GM19397 (cell line): ENCODE results near the gene GHDC.

Source experiments
- ATAC-seq: cut with Tn5 transposase; IDR thresholded peaks from one replicate; pipeline ENCODE4 v1.9.1; 2021; ENCODE audit warnings: mild to moderate bottlenecking, moderate library complexity; ENCODE audit not compliant: unreplicated experiment

Gene GHDC

DNA sequence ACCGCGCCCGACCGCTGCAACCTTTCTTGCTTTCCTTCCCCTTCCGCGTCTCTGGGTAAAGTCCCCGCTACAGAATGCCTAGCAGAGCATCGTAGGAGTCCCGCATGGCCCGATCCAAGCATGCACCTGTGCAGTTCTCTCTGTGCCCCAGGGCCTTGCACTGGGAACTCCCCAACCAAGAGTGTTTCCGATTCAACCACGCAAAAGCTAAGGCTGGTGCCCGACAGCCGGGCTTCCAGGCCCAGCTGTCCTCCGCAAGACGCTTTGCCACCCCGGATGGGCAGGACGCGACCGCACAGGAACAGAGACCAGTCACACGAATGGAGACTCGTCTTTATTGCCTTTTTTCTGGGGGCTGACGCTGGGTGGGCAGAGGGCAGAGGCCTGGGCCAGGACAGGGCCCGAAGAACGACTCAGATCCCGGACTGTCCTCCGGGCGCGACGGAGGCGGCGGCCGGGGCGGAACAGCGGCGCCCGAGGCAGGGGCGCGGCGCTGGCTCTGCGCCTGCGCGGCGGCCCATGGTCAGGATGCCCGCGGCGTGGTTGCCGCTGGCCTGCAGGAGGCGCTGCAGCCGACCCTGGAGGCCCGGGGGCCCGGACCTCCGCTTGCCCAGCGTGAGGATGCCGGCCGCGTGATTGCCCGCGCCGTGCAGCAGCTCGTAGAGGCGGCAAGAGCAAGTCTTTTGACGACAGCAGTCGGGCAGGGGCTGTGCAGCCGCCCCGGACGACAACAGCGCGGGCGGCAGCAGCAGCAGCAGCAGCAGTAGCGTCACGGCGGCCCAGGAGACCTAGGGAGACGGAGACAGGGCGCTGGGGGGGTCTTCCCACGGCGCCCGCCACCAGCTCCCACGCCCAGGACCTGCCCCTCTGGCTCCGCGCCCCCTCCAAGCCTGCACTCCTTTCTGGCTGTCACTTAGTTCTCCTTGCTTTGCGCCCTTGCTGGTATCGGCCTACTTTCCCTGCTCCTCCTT, 10.3 kb downstream of the GHDC start:
- peak; percentile 67 for ATAC-seq

DNA sequence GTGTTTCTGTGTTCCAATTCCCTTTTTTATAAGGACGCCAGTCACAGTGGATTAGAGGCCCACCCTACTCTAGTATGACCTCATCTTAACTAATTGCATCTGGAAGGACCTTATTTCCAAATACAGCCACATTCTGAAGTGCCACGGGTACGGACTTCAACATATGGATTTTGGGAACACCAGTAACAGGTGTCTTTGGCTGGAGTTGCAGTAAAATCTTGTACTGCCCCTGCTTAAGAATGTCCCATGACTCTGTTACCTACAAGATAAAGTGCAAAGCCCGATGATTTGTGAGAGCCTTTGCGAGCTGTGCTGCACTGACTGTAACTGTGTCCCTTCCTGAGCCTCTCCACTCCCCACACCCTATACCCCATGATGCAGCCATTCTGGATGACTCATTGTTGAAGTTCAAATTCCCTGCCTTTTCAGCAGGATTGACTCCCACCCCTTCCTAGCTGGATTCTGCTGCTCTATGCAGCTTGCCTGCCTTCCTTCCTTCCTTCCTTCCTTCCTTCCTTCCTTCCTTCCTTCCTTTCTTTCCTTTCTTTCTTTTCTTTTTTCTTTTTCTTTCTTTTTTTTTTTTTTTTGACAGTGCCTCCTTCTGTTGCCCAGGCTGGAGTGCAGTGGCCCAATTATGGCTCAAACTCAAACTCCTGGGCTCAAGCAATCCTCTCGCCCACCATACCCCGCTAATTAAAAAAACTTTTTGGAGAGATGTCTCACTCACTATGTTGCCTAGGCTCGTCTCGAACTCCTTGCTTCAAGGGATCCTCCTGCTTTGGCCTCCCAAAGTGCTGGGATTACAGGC, 11.2 kb downstream of the GHDC start:
- ATAC-seq = no peak

DNA sequence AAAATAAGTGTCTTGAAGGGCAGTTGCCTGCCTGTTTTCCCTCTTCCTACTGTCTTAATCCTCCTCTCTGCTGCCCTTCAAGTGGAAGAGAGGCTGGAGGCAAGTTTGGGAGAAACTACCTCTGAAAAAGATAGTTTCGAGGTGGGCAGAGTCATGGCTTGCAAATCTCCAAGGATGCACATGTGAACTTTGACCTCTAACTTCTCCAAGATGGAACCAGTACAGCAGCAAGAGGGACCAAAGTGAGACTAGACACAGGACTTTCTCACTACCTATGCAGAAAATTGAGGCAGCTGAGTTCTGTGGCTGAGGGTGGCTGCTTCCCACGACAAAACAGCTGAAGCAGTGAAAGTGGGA, 12.5 kb downstream of the GHDC start:
- ATAC-seq = no peak

DNA sequence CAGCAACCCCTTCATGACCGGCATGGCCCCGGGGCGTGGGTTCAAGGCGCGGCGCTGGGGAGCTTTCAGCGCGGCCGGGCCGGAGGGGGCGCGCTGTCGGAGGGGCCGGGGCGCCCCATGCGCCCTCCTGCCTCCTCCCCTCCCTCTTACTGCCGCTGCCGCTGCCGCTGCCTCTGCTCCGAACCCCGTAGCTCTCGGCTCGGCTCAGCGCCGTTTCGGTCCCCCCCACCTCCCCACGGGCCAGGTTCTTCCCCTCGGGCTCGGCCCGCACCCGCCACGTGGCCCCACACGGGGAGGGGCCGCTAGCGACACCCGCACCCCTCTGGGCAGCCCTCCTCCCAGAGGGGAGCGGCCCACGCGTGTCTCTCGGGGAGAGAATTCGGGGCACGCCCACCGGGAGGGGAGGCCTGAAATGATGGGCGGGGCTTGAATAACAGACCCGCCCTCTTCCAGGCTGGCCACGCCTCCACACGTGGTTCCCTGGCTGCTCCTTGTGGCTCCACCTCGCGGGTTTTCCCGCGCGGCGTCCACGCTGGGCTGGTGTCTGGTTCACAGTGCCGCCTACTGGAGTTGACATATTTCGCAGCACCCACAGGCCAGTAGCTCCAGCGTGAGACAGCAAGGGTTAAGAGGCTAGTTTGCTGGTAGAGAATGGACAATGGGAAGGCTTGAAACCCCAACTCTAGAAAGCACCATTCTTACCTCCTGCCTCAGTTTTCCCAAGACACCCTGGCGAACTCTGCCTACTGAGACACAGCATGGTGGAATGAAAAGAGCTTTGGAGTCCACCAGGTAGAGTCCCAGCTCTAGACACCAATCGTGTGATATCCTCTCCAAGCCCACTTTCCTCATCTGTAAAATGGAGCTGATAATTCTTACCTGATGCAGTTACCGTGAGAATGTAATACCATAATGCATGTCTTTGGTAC, 13.1 kb downstream of the GHDC start, which contains the start of gene KCNH4:
Gene KCNH4 (minus strand): TSS at position 221 of the 929 bp plus-strand sequence. CDS start 197 bp downstream, at position 24.
- peak; percentile 41 for ATAC-seq

DNA sequence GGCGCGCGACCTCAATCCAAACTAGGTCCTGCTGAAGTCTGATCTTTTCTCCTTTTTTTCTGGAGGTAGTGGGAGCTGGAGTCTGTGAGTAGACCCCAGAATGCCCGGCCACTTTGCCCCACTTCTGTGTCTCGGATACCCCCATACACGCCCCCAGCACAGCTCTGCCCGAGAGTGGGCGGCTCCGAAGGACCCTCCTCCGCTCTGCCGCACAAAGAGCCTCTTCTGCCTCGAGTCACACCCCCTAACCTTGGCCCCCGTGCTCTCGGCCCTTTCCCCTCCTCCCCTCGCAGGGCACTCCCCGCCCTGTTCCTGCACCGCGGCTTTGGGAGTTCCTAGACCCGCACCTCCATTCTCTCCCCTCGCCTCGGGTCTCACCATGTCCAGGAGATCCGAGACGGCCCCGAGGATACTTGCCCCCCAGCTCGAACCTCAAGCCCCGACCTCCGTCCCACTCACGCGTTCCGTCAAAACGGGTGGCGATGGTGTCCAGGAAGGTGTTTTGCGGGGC, 13.8 kb downstream of the GHDC start:
- ATAC-seq = no peak

DNA sequence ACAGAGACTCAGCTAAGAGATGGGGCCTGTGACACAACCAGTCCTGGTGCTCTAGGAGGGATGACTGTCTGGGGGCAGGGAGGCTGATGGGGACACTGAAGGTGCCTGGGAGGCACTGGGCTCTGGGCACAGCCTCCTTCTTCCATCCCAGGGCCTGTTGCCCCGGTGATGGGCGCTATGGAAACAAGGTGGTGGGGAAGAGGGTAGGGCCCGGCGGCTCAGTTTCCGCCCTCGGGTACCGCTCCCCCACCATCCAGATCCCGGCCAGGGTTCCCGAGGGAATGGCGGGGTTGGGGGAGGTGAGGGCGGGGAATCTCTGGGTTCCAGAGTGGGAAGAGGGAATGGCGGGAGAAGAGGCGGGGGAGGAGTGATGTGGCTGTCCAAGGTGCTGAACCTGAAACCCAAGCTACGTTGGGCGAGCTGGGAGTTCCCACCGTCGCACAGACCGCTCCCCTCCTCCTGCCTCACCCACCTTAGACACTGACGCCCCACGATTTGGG, 14.3 kb downstream of the GHDC start:
- no peak for ATAC-seq

DNA sequence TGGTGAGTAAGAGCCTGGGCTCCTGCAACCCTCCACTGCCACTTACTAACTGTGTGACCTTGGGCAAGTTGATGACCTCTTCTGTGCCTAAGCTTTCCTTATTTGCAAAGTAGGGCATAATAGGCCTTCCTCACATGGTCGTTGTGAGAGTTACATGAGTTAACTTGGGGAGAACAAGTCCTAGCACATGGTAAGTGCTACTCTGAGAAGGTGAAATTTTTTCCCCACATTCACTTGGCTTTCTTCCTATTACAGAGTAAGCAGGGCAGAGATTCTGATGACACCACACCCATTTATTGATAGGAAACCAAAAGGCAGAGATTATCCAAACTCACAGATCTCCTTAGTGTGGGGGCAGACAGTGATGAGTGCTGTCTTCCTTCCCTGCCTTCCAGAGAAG, 15.0 kb downstream of the GHDC start:
- ATAC-seq = no peak

DNA sequence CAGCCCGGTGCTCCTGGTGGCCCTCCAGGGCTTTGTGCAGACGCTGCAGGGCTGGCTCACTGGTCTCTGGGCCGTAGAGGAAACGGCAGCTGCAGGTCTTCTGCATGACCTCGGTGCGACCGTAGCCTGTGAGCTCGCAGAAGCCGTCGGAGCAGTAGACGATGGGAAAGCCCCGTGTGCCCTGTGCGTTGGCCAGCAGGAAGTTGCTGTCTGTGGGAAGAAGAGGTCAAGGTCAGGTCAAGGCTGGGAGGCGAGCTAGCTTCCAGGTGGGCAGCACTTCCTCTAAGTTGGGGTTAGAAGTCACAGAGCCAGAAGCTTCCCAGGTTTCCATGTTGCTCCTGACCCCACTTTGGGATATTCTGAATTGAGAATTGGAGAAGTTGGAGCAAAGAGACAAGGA, 15.5 kb downstream of the GHDC start:
- ATAC-seq = no peak

DNA sequence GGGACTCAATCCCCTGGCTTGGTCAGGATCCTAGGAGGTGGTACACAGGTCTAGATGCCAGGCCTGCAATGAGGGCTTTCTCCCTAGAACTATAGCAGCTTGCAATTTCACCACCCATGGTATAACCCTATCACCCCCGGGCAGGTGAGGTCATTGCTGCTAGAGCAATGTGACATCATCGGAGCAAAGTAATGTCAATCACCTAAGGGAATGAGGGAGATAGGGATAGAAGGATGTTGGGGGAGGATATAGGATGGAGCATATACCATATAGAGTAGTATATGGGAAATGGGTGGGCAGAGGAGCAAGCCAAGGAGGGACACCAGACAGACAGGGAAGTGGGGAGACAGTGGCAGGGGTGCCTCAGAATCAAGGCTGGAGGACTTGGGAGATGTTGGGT, 16.6 kb downstream of the GHDC start:
- ATAC-seq = no peak

DNA sequence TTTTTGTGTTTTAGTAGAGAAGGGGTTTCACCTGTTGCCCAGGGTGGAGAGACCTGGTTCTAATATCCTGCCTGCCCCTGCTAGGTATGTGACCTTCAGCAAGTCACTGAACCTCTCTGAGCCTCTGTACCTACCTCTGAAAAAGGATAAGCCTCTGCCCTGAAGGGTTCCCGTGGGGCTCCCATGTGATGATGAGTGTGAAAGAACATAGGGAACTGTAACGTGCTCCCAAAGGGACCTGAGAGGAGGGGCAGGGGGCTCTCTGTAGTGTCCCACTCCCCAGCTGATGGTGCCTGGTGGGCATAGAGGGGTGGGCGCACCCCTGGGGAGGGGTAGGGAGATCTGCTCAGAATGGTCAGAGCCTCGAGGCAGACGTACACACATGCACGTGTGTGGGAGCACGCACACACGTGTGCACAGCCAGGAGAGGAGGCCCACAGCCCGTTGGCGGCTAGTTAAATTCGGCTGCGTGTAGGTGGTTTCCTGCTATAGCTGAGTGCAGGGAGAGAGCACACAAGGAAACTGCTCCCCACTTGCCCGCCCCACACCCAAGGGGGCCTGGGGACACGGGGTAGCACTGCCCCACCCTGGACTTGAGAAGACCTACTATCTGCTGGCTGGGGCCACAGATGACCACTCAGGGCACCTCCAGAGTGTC, 20.0 kb downstream of the GHDC start:
- ATAC-seq = no peak

DNA sequence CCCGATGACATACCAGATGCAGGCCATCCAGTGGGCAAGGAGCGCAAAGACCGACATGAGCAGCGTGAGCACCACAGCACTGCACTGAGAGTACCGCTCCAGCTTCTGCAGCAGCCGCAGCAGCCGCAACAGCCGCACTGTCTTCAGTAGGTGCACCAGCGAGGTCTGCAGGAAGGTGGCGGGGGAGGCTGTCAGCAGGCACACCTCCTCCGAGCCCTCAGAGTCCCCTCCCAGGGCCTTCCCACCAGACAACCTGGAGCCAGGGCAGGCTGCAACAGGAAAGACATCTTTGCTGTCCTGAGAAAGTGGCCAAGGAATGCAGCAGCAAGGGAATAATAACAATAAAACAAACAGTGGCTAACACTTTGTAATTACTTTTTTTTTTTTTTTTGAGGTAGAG, 22.5 kb downstream of the GHDC start:
- ATAC-seq = no peak

DNA sequence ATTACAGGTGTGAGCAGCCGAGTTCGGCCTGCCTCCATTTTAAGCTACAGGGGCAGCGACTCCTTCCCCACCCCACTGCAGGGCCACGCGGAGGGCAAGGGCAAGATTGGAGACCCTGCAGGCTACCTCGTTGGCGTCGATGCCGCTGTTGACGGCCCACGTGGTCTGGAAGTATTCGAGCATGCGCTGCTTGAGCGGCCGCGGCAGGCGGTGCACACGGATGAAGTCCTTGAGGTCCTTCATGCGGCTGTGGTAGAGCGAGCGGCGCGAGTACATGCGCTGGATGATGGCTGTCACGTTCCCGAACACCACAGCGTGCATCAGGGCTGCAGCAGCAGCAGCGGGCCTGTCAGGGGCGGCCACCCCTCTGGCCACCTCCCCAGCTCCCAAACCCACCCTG, 24.9 kb downstream of the GHDC start:
- no peak for ATAC-seq

DNA sequence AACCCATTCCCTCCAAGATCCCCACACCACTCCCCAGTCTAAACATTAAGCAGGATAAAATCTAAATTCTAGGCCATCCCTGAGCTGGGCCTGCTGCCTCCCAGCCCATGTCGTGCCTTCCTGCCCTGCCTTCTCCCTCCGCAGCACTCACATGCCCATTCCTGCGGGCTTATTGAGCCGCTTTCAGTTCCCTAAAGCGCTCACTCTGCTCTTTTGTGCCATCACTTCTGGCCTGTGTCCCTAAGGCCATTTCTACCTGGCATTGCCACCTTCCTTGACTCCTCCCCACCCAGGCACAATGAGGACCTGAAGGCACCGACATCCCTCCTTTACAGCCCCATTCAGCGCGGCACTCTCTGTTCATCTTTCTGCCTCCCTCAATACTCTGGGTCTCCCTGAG, 26.5 kb downstream of the GHDC start:
- ATAC-seq = no peak

DNA sequence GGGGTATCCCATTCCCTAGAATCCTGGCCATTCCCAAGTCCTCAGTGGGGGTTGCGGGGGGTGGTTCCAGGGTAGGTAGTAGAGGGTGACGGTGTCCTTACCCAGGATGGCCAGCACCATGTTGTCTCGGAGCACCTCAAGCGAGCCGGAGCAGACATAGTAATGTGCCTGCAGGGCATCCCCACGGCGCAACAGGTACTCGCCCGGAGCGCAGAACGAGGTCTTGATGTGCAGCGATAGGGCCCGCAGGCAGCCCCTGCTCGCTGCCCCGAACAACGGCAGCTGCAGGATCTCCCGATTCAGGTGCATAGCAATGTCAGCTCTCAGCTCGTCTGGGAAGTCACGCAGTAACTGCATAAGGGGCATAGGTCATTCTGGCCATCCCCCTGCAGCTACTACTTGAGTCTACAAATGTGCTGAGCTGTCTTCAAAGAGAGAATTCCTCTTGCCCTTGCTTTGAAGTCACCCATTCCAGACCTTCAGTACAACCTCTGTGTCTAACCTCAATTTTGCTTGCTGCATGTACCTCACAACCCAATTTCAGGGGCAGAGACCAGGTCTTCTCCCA, 28.0 kb downstream of the GHDC start:
- ATAC-seq = no peak

DNA sequence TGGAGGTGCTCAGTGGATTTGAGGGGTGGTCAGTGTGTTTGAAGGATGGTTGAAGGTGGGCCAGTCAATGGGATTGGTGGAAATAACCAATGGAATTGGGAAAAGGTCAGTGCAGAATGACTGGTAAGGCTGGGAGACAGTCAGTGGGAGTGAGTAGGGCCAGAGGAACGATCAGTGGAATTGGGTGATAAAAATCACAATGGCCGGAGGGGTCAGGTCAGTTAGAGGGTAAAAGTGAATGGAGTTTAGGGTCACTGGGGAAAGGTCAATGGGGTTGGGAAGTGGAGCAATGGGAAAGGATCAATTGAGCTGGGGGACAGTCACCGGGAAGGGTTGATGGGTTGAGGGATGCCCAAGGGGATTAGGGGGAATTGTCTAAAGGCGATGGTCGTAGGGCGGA, 28.5 kb downstream of the GHDC start:
- ATAC-seq = no peak

DNA sequence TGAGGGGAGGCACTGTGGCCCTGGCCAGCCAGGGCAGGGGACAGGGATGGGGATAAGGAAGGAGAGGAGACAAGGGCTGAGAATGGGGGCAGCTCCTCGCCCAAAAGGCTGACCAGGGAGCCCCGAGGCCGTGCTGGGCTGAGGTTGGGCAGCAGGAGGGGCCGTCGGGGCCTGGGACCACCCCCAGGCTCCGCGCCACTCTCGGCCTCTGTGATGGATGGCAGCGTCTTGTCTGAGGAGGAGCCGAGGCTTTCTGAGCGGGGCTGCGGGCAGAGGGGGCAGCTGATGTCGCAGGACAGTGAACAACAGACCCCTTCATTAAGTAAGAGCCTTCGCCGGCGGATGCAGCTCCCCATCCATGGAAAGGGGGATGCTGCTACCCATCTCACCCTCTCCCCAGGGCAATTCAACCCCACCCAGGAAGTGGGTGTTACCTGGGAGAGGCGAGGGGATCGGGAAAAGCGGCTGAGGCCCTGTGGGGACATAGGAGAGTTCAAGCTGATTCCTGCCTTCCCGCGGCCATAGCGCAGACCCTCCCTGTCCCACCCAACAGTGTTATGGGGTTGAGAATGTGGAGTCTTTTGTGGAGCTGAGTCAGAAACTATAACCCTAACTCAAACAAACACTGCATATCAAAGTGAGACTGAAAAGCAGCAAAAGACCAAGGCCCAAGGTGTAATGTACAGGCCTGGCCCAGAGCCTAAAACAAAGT, 30.4 kb downstream of the GHDC start:
- ATAC-seq = no peak

DNA sequence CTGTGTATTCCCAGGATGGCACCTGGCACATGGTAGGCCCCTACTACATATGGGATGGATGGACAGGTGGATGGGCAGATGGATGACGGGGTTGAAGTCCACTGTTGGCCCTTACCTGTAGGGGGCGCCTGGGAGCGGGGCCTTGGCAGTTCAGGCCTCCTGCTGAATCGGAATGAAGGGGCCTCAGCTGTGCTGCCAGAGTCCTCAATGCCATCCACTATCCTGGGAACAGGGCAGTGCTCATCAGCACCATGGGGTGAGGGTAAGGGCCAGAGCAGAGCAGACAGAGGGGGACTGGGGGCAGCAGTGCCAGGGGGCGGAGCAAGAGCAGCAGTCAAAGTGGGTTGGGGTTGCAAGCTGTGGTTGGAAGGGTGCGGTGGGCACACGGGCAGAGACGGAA, 31.2 kb downstream of the GHDC start:
- ATAC-seq = no peak

DNA sequence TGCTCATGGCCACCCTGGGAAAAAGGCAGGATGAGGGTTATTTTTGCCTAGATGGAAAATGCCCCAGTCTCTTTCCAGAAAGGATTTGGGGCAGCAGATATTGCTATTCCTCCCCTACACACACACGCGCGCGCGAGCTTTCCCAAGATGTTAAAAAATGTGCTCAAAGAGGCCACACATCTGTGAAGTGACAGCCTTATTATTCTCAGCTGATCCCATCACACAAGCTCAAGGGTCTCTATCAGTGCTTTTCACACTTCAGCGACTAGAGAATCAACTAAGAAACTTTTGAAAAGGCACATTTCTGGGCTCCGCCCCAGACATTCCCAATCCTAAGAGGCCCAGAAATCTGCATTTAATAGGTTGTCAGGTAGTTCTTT, 33.8 kb downstream of the GHDC start:
- no peak for ATAC-seq
